ENCODE results near the gene SPPL2B. TPM values are rescaled to one million over a fixed set of nuclear protein-coding genes. Genes with fewer than 3 reads are reported as not detected.

SPPL2B gene
- total RNA-seq, 4 donors from 2014 or later, result 14.3 to 58.5 (median 31.5) TPM

GRCh38 chr19:2376784-2377519, 48.5 kb downstream of the SPPL2B start:
- H3K27me3 ChIP-seq, result no peaks in the 10 kb centered on the region
- no peak overlapping the region for H3K27ac ChIP-seq
- no peak for DNase-seq
- H3K9me3 ChIP-seq, result no peaks in the 10 kb centered on the region
- H3K4me1 ChIP-seq, result no peaks in the 10 kb centered on the region
- no peaks in the 10 kb centered on the region for H3K36me3 ChIP-seq
- no peak overlapping the region for H3K4me3 ChIP-seq
- no peak for TF ChIP-seq POLR2A (IDR thresholded peaks at IDR 0.05)
- TF ChIP-seq CTCF (IDR thresholded peaks at IDR 0.05), result no peak
- intact Hi-C loops (cut with DNase I; ENCODE audit: low total_unique reads), result no loop called here

- peaks cover 0 to 3% of the 10 kb centered on the region in 2 donors for H3K4me1 ChIP-seq
- no peak overlapping the region for H3K27ac ChIP-seq
- TF ChIP-seq CTCF (IDR thresholded peaks at IDR 0.05) (no peak), POLR2A (IDR thresholded peaks at IDR 0.05) (no peak)
- DNase-seq, result no peak
- H3K9me3 ChIP-seq, result no peaks in the 10 kb centered on the region
- no peaks in the 10 kb centered on the region for H3K27me3 ChIP-seq
- H3K4me3 ChIP-seq, result no peak overlapping the region
- intact Hi-C loops (cut with DNase I; ENCODE audit: low total_unique reads), result no loop called here
- no peaks in the 10 kb centered on the region for H3K36me3 ChIP-seq
These were observed 52.1 kb downstream of the SPPL2B start for GRCh38 chr19:2380567-2380966.

DNA sequence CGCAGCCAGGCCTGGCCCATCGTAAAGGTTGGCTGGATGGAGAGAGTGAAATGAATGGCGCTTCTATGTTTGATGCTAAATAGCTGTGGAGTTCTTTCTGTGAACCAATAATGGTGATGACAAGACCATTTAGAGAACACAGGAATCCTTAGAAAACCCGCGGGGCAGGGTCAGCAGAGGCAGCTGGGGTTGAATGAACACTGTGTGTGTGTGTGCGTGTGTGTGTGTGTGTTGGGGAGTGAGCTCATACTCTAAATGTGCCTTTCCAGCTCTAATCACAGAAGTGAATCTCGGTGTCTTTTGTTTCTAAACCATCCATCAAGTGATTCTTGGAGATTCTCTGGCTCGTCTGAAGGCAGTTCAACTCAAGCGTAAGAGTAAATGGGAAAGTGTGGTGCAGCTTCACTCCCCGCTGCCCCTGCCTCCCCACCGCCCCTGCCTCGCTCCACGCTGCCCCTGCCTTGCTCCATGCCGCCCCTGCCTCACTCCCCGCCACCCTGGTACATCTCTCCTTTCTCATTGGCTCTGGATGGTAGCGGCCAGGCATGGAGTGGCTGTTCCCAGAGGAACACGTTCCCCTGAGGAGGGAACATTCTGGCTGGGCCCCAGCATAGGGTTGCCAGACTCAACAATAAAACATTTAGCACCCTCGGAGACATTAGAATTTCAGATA, 52.8 kb downstream of the SPPL2B start:
- no peak for DNase-seq
- no peaks in the 10 kb centered on the region for H3K36me3 ChIP-seq
- H3K9me3 ChIP-seq, result no peaks in the 10 kb centered on the region
- H3K4me3 ChIP-seq, result no peak overlapping the region
- intact Hi-C loops (cut with DNase I; ENCODE audit: low total_unique reads), result no loop called here
- TF ChIP-seq CTCF (IDR thresholded peaks at IDR 0.05), result no peak
- H3K27ac ChIP-seq, result no peak overlapping the region
- peaks cover 0 to 3% of the 10 kb centered on the region in 2 donors for H3K4me1 ChIP-seq
- no peaks in the 10 kb centered on the region for H3K27me3 ChIP-seq

DNA sequence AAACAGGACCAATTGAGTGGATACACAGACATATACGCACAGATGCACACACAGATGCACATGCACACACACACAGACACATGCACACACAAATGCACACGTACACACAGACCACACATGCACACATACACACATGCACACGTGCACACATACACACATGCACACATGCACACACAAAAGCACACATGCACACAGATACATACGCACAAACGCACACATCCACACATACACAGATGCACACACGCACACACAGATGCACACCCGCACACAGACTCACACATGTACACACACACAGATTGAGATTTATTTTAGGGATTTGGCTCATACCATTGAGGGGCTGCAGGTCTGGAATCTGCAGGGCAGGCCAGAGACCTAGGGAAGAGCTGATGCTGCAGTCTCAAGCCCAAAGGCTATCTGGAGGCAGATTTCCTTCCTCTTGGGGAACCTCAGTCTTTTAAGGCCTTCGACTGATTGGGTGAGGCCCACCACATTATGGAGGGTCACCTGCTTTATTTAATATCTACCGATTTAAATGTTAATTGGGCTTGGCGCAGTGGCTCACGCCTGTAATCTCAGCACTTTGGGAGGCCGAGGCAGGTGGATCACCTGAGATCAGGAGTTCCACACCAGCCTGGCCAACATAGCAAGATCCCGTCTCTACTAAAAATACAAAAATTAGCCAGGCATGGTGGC, 54.2 kb downstream of the SPPL2B start:
- no peak for TF ChIP-seq POLR2A (IDR thresholded peaks at IDR 0.05)
- TF ChIP-seq CTCF (IDR thresholded peaks at IDR 0.05), result no peak
- no peak for DNase-seq
- no peak overlapping the region for H3K27ac ChIP-seq
- H3K9me3 ChIP-seq, result no peaks in the 10 kb centered on the region
- no peaks in the 10 kb centered on the region for H3K36me3 ChIP-seq
- no peak overlapping the region for H3K4me3 ChIP-seq
- peaks cover 0 to 3% of the 10 kb centered on the region in 2 donors for H3K4me1 ChIP-seq
- intact Hi-C loops (cut with DNase I; ENCODE audit: low total_unique reads), result no loop called here
- H3K27me3 ChIP-seq, result no peaks in the 10 kb centered on the region

Data from uterus (tissue), 4 donors.